ENCODE results near the gene TTLL8. TPM values are rescaled to one million over a fixed set of nuclear protein-coding genes. Genes with fewer than 3 reads are reported as not detected.

Gene TTLL8
- total RNA-seq, 2 donors from 2014 or later: 0.20 TPM; not detected in 1

DNA sequence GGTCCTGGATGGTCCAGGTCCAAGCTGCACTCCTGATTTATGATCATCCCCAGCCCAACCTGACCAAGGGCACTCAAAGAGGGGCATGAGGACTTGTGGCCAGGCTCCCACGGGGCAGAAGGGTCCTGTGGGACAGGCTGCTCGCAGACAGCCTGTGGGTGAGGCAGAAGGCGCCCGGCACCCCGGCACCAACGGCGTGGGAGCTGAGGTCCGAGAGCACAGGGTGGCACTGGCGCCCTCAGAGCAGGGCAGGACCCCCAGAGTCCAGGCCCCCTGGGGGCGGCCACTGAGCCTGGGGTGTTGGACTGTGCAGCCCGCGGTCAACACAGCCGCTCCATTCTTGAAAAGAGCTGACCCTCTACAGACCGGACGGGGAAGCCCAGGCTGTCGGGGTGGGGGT, 48.8 kb downstream of the TTLL8 start:
- no peak overlapping the region for H3K9ac ChIP-seq (ENCODE audit: extremely low read depth, low read length, poor library complexity, severe bottlenecking)
- TF ChIP-seq, protein P1, sequence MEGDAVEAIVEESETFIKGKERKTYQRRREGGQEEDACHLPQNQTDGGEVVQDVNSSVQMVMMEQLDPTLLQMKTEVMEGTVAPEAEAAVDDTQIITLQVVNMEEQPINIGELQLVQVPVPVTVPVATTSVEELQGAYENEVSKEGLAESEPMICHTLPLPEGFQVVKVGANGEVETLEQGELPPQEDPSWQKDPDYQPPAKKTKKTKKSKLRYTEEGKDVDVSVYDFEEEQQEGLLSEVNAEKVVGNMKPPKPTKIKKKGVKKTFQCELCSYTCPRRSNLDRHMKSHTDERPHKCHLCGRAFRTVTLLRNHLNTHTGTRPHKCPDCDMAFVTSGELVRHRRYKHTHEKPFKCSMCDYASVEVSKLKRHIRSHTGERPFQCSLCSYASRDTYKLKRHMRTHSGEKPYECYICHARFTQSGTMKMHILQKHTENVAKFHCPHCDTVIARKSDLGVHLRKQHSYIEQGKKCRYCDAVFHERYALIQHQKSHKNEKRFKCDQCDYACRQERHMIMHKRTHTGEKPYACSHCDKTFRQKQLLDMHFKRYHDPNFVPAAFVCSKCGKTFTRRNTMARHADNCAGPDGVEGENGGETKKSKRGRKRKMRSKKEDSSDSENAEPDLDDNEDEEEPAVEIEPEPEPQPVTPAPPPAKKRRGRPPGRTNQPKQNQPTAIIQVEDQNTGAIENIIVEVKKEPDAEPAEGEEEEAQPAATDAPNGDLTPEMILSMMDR (conservative IDR thresholded peaks at IDR 0.05): no peak
- peaks cover 44% of the 10 kb centered on the region for H3K27me3 ChIP-seq (ENCODE audit: control insufficient read depth, insufficient read depth, low read length, poor library complexity, severe bottlenecking)
- Mint-ChIP-seq H3K4me3 (no peak overlapping the region), H3K4me1 (no peaks in the 10 kb centered on the region), H3K9me3 (no peaks in the 10 kb centered on the region), H3K27ac (no peak overlapping the region), H3K27me3 (ENCODE audit: insufficient read depth) (peaks cover 24% of the 10 kb centered on the region), H3K36me3 (ENCODE audit: low read depth) (no peaks in the 10 kb centered on the region)
- H3K4me1 ChIP-seq (ENCODE audit: control insufficient read depth, insufficient read depth, low read length): no peaks in the 10 kb centered on the region
- no peaks in the 10 kb centered on the region for H3K9me3 ChIP-seq (ENCODE audit: control insufficient read depth, low read length)
- DNase-seq: no peak
- WGBS, 2 experiments (ENCODE audit: insufficient coverage in 1 of 2, insufficient read length in 1 of 2): 93 to 97% methylated on average over 8 to 16 of the region's 16 CpGs
- no peak overlapping the region for H3K4me3 ChIP-seq (ENCODE audit: low read length)
- H3K36me3 ChIP-seq (ENCODE audit: control insufficient read depth, insufficient read depth, low read length): no peaks in the 10 kb centered on the region
- H3K27ac ChIP-seq (ENCODE audit: low read depth, low read length): no peak overlapping the region

DNA sequence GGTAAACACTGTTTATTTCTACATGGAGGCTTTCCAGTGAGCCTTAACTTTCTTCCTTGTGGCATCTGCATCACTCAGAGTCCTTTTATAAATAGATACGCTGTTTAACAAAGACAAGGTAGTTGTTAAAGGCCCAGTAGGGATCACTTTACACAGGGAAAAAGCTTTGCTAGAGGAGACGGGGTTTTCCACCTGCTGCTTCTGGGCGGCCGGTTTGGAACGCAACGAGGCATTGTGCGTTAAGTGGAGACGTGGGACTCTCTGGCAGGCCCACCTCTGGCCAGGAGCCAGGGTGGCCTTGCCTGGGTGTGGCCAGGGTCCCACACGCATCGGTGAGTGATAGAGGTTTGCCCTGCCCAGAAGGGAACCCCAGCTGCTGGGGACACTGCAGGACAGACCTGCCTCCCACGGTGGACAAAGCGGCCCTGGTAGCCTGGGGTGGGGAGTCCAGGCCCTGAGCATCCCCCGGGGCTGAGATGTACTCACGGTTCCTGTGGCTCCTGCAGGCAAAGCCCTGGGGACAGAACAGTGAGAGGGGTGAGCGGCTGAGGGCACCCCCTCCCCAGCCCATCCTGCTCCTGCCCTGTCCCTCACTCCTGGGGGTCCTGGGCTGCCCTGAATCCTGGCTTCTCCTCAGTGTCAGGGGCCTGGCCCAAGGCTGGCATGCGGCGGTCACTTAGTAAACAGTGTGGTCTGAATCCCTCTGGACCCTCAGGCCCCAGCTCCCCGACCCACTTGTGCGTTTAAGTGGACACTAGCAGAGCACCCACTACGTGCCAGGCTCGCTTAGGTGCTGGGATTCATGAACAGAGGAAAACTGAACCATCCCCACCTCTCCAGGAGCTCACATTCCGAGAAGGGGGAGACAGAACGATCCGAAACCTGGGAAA, 49.7 kb downstream of the TTLL8 start:
- H3K27ac ChIP-seq (ENCODE audit: low read depth, low read length): no peak overlapping the region
- Mint-ChIP-seq H3K36me3 (ENCODE audit: low read depth) (no peaks in the 10 kb centered on the region), H3K4me1 (no peaks in the 10 kb centered on the region), H3K4me3 (no peak overlapping the region), H3K27ac (no peak overlapping the region), H3K27me3 (ENCODE audit: insufficient read depth) (peaks cover 19% of the 10 kb centered on the region), H3K9me3 (no peaks in the 10 kb centered on the region)
- no peak overlapping the region for H3K4me3 ChIP-seq (ENCODE audit: low read length)
- DNase-seq: peak; percentile 39
- TF ChIP-seq, protein P1 (conservative IDR thresholded peaks at IDR 0.05): no peak
- WGBS, 2 experiments (ENCODE audit: insufficient coverage in 1 of 2, insufficient read length in 1 of 2): 74 to 83% methylated on average over 9 to 24 of the region's 24 CpGs
- H3K9me3 ChIP-seq (ENCODE audit: control insufficient read depth, low read length): no peaks in the 10 kb centered on the region
- H3K9ac ChIP-seq (ENCODE audit: extremely low read depth, low read length, poor library complexity, severe bottlenecking): no peak overlapping the region
- peaks cover 35% of the 10 kb centered on the region for H3K27me3 ChIP-seq (ENCODE audit: control insufficient read depth, insufficient read depth, low read length, poor library complexity, severe bottlenecking)
- no peaks in the 10 kb centered on the region for H3K4me1 ChIP-seq (ENCODE audit: control insufficient read depth, insufficient read depth, low read length)
- no peaks in the 10 kb centered on the region for H3K36me3 ChIP-seq (ENCODE audit: control insufficient read depth, insufficient read depth, low read length)

DNA sequence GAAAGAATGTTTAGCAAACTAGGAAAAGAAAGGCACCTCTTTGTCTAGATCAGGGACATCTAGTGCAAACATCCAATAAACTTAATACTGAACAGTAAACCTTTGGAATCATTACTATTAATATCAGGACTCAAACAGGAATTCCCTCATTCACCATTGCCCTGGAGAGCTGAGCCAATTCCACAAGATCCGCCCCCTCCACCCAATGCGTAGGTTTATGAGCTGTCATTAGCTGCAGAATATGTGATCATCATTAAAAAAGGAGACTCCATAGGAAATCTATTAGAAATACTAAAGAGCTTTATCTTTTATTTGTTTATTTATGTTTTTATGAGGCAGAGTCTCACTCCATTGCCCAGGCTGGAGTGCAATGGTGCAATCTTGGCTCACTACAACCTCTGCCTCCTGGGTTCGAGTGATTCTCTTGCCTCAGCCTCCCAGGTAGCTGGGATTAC, 51.0 kb downstream of the TTLL8 start:
- Mint-ChIP-seq H3K36me3 (ENCODE audit: low read depth) (no peaks in the 10 kb centered on the region), H3K27ac (no peak overlapping the region), H3K4me1 (no peaks in the 10 kb centered on the region), H3K27me3 (ENCODE audit: insufficient read depth) (peaks cover 12% of the 10 kb centered on the region), H3K9me3 (no peaks in the 10 kb centered on the region), H3K4me3 (no peak overlapping the region)
- H3K27me3 ChIP-seq (ENCODE audit: control insufficient read depth, insufficient read depth, low read length, poor library complexity, severe bottlenecking): peaks cover 22% of the 10 kb centered on the region
- H3K36me3 ChIP-seq (ENCODE audit: control insufficient read depth, insufficient read depth, low read length): no peaks in the 10 kb centered on the region
- H3K9me3 ChIP-seq (ENCODE audit: control insufficient read depth, low read length): no peaks in the 10 kb centered on the region
- H3K4me3 ChIP-seq (ENCODE audit: low read length): no peak overlapping the region
- DNase-seq: no peak
- no peak overlapping the region for H3K27ac ChIP-seq (ENCODE audit: low read depth, low read length)
- WGBS, 2 experiments (ENCODE audit: insufficient coverage in 1 of 2, insufficient read length in 1 of 2): 100% methylated on average over 2 to 3 of the region's 3 CpGs
- no peaks in the 10 kb centered on the region for H3K4me1 ChIP-seq (ENCODE audit: control insufficient read depth, insufficient read depth, low read length)
- TF ChIP-seq, protein P1 (conservative IDR thresholded peaks at IDR 0.05): no peak
- H3K9ac ChIP-seq (ENCODE audit: extremely low read depth, low read length, poor library complexity, severe bottlenecking): no peak overlapping the region

Measured in endodermal cell (in vitro differentiated cells).